ENCODE results near the gene ACP2.

DNA sequence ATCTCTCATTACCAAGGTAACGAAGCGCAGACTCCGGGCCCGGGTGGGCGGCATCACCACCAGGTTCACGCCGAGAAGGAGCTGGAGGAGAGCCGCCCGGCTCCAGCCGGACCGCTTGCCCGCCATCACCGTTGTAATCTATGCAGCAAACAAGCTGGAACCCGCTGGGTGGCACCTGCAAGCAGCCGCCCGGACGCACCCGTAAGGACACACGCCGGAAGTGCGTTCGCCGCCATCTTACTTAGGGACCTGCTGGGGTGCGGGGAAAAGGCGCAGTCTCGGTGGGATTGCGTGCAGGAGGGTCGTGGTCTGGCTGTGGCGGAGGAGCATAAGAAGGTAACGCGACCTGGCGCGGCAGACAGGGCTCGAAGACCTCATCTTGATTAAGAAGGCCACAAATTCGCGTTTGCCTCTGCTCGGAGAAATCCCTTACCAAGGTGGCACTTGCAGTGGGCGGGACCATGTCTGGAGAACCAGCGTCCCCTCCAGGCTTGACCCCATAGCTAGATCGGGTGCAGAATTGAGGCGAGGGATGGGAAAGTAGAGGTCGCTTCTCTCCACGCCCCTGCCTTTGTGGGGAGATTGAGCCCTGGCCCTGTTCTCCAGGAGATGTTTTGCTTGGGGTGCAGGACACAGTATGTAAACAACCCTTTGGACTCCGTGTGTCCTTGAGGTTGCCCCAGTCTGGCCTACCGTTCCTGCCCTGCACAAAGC, at the start of gene ACP2:
- TF ChIP-seq, protein P1, sequence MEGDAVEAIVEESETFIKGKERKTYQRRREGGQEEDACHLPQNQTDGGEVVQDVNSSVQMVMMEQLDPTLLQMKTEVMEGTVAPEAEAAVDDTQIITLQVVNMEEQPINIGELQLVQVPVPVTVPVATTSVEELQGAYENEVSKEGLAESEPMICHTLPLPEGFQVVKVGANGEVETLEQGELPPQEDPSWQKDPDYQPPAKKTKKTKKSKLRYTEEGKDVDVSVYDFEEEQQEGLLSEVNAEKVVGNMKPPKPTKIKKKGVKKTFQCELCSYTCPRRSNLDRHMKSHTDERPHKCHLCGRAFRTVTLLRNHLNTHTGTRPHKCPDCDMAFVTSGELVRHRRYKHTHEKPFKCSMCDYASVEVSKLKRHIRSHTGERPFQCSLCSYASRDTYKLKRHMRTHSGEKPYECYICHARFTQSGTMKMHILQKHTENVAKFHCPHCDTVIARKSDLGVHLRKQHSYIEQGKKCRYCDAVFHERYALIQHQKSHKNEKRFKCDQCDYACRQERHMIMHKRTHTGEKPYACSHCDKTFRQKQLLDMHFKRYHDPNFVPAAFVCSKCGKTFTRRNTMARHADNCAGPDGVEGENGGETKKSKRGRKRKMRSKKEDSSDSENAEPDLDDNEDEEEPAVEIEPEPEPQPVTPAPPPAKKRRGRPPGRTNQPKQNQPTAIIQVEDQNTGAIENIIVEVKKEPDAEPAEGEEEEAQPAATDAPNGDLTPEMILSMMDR (IDR thresholded peaks at IDR 0.05; ENCODE audit: low read depth, low read length): peak; percentile 24
- TF ChIP-seq, protein P2, sequence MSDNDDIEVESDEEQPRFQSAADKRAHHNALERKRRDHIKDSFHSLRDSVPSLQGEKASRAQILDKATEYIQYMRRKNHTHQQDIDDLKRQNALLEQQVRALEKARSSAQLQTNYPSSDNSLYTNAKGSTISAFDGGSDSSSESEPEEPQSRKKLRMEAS (IDR thresholded peaks at IDR 0.05; ENCODE audit: low read depth, low read length): peak; percentile 53; the same call in 1 of the 2 replicates
- TF ChIP-seq MYC (IDR thresholded peaks at IDR 0.05; ENCODE audit: low read depth, low read length) (peak; percentile 74), POLR2A (IDR thresholded peaks at IDR 0.05; ENCODE audit: extremely low read depth, insufficient read length) (peak; percentile 84)

All from NB4 (cell line).